ENCODE results near the gene SOCS4. TPM values are rescaled to one million over a fixed set of nuclear protein-coding genes. Genes with fewer than 3 reads are reported as not detected.
A peak's percentile ranks its signal among the peaks of the same experiment; 100 is the strongest.

SOCS4 gene
- total and polyA plus RNA-seq, 2 experiments from 2014 or later, result 17.7 to 24.9 TPM

- no peak overlapping the region for H3K27ac ChIP-seq (ENCODE audit: low read depth)
- no peak for ATAC-seq
- Mint-ChIP-seq H3K27ac (no peak overlapping the region), H3K36me3 (ENCODE audit: low read depth) (no peaks in the 10 kb centered on the region), H3K9me3 (no peaks in the 10 kb centered on the region), H3K27me3 (ENCODE audit: insufficient read depth, low read depth, poor library complexity) (no peaks in the 10 kb centered on the region), H3K4me1 (peaks cover 4% of the 10 kb centered on the region; the same call in 2 of the 3 replicates), H3K4me3 (no peak overlapping the region)
- H3K36me3 ChIP-seq (ENCODE audit: insufficient read depth), result no peaks in the 10 kb centered on the region
- no peaks in the 10 kb centered on the region for H3K4me1 ChIP-seq (ENCODE audit: insufficient read depth)
- no peak overlapping the region for H3K4me2 ChIP-seq
- no peaks in the 10 kb centered on the region for H3K9me2 ChIP-seq (ENCODE audit: insufficient read depth)
- H3K79me2 ChIP-seq (replicated peaks; ENCODE audit: insufficient read depth), result no peaks in the 10 kb centered on the region
- H2AFZ ChIP-seq, result peak overlapping the region; percentile 38; the same call in 1 of the 2 replicates
- H3K27me3 ChIP-seq (ENCODE audit: insufficient read depth), result no peaks in the 10 kb centered on the region
- no peak for DNase-seq (ENCODE audit: low spot score)
- no peaks in the 10 kb centered on the region for H3F3A ChIP-seq (replicated peaks; ENCODE audit: low read depth)
- H4K20me1 ChIP-seq (replicated peaks; ENCODE audit: insufficient read depth), result no peaks in the 10 kb centered on the region
- H3K4me3 ChIP-seq, result no peak overlapping the region
- TF ChIP-seq NANOG (IDR thresholded peaks at IDR 0.05; ENCODE audit: borderline replicate concordance) (no peak), POLR2AphosphoS5 (IDR thresholded peaks at IDR 0.05; ENCODE audit: low read depth) (no peak), STAT1 (IDR thresholded peaks at IDR 0.05; ENCODE audit: unreplicated experiment) (no peak), ZNF331 (CRISPR knock-in tag; IDR thresholded peaks at IDR 0.05; ENCODE audit: low read depth) (no peak), CREB1 (CRISPR knock-in tag; IDR thresholded peaks at IDR 0.05; ENCODE audit: low read depth) (no peak), ZNF114 (CRISPR knock-in tag; IDR thresholded peaks at IDR 0.05) (no peak), JUNB (IDR thresholded peaks at IDR 0.05; ENCODE audit: unreplicated experiment) (no peak), EZH2phosphoT487 (IDR thresholded peaks at IDR 0.05; ENCODE audit: unreplicated experiment) (no peak), CTCF (conservative IDR thresholded peaks at IDR 0.05; ENCODE audit: low read depth in 2 of 2) (no peak), EZH2 (IDR thresholded peaks at IDR 0.05; ENCODE audit: low read depth, unreplicated experiment) (no peak)
- TF ChIP-seq, protein P1, sequence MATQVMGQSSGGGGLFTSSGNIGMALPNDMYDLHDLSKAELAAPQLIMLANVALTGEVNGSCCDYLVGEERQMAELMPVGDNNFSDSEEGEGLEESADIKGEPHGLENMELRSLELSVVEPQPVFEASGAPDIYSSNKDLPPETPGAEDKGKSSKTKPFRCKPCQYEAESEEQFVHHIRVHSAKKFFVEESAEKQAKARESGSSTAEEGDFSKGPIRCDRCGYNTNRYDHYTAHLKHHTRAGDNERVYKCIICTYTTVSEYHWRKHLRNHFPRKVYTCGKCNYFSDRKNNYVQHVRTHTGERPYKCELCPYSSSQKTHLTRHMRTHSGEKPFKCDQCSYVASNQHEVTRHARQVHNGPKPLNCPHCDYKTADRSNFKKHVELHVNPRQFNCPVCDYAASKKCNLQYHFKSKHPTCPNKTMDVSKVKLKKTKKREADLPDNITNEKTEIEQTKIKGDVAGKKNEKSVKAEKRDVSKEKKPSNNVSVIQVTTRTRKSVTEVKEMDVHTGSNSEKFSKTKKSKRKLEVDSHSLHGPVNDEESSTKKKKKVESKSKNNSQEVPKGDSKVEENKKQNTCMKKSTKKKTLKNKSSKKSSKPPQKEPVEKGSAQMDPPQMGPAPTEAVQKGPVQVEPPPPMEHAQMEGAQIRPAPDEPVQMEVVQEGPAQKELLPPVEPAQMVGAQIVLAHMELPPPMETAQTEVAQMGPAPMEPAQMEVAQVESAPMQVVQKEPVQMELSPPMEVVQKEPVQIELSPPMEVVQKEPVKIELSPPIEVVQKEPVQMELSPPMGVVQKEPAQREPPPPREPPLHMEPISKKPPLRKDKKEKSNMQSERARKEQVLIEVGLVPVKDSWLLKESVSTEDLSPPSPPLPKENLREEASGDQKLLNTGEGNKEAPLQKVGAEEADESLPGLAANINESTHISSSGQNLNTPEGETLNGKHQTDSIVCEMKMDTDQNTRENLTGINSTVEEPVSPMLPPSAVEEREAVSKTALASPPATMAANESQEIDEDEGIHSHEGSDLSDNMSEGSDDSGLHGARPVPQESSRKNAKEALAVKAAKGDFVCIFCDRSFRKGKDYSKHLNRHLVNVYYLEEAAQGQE (IDR thresholded peaks at IDR 0.05; ENCODE audit: unreplicated experiment), result no peak
- TF ChIP-seq, protein P2, sequence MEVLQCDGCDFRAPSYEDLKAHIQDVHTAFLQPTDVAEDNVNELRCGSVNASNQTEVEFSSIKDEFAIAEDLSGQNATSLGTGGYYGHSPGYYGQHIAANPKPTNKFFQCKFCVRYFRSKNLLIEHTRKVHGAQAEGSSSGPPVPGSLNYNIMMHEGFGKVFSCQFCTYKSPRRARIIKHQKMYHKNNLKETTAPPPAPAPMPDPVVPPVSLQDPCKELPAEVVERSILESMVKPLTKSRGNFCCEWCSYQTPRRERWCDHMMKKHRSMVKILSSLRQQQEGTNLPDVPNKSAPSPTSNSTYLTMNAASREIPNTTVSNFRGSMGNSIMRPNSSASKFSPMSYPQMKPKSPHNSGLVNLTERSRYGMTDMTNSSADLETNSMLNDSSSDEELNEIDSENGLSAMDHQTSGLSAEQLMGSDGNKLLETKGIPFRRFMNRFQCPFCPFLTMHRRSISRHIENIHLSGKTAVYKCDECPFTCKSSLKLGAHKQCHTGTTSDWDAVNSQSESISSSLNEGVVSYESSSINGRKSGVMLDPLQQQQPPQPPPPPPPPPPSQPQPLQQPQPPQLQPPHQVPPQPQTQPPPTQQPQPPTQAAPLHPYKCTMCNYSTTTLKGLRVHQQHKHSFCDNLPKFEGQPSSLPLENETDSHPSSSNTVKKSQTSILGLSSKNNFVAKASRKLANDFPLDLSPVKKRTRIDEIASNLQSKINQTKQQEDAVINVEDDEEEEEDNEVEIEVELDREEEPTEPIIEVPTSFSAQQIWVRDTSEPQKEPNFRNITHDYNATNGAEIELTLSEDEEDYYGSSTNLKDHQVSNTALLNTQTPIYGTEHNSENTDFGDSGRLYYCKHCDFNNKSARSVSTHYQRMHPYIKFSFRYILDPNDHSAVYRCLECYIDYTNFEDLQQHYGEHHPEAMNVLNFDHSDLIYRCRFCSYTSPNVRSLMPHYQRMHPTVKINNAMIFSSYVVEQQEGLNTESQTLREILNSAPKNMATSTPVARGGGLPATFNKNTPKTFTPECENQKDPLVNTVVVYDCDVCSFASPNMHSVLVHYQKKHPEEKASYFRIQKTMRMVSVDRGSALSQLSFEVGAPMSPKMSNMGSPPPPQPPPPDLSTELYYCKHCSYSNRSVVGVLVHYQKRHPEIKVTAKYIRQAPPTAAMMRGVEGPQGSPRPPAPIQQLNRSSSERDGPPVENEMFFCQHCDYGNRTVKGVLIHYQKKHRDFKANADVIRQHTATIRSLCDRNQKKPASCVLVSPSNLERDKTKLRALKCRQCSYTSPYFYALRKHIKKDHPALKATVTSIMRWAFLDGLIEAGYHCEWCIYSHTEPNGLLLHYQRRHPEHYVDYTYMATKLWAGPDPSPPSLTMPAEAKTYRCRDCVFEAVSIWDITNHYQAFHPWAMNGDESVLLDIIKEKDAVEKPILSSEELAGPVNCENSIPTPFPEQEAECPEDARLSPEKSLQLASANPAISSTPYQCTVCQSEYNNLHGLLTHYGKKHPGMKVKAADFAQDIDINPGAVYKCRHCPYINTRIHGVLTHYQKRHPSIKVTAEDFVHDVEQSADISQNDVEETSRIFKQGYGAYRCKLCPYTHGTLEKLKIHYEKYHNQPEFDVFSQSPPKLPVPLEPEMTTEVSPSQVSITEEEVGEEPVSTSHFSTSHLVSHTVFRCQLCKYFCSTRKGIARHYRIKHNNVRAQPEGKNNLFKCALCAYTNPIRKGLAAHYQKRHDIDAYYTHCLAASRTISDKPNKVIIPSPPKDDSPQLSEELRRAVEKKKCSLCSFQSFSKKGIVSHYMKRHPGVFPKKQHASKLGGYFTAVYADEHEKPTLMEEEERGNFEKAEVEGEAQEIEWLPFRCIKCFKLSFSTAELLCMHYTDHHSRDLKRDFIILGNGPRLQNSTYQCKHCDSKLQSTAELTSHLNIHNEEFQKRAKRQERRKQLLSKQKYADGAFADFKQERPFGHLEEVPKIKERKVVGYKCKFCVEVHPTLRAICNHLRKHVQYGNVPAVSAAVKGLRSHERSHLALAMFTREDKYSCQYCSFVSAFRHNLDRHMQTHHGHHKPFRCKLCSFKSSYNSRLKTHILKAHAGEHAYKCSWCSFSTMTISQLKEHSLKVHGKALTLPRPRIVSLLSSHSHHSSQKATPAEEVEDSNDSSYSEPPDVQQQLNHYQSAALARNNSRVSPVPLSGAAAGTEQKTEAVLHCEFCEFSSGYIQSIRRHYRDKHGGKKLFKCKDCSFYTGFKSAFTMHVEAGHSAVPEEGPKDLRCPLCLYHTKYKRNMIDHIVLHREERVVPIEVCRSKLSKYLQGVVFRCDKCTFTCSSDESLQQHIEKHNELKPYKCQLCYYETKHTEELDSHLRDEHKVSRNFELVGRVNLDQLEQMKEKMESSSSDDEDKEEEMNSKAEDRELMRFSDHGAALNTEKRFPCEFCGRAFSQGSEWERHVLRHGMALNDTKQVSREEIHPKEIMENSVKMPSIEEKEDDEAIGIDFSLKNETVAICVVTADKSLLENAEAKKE (CRISPR knock-in tag; IDR thresholded peaks at IDR 0.05), result no peak
- TF ChIP-seq, protein P3, sequence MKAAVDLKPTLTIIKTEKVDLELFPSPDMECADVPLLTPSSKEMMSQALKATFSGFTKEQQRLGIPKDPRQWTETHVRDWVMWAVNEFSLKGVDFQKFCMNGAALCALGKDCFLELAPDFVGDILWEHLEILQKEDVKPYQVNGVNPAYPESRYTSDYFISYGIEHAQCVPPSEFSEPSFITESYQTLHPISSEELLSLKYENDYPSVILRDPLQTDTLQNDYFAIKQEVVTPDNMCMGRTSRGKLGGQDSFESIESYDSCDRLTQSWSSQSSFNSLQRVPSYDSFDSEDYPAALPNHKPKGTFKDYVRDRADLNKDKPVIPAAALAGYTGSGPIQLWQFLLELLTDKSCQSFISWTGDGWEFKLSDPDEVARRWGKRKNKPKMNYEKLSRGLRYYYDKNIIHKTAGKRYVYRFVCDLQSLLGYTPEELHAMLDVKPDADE (IDR thresholded peaks at IDR 0.05), result no peak
These were observed 67.5 kb downstream of the SOCS4 start for GRCh38 chr14:55094292-55095157.

All from GM23338 (cell line).